ENCODE measurements around the gene SOS1.

DNA sequence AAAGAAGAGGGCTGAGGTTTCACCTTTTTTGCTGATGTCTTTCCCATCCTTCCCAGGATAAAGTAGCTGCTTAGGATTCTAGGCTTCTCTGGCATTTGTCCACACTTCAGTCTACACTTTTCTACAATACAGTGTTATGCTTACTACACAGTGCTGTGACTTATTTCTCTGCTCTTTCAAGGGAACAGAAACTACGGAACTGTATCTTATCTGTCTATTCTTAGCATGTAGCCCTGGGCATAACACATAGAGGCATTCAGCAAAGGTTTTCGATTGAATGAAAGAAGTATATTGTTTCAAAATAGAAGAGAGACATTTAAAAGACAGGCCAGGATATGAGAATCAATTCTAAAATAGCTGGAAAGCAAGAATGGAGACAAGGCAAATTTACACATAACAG lies 120.3 kb downstream of the SOS1 start:
- no peak for TF ChIP-seq POLR2AphosphoS5 (IDR thresholded peaks at IDR 0.05; ENCODE audit: insufficient read depth, low read depth, low read length)
- TF ChIP-seq, protein P1, sequence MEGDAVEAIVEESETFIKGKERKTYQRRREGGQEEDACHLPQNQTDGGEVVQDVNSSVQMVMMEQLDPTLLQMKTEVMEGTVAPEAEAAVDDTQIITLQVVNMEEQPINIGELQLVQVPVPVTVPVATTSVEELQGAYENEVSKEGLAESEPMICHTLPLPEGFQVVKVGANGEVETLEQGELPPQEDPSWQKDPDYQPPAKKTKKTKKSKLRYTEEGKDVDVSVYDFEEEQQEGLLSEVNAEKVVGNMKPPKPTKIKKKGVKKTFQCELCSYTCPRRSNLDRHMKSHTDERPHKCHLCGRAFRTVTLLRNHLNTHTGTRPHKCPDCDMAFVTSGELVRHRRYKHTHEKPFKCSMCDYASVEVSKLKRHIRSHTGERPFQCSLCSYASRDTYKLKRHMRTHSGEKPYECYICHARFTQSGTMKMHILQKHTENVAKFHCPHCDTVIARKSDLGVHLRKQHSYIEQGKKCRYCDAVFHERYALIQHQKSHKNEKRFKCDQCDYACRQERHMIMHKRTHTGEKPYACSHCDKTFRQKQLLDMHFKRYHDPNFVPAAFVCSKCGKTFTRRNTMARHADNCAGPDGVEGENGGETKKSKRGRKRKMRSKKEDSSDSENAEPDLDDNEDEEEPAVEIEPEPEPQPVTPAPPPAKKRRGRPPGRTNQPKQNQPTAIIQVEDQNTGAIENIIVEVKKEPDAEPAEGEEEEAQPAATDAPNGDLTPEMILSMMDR (IDR thresholded peaks at IDR 0.05; ENCODE audit: extremely low read depth in 1 of 2, insufficient read depth in 1 of 2, low read depth in 1 of 2, low read length in 2 of 2), result no peak
- no peak for TF ChIP-seq POLR2A (IDR thresholded peaks at IDR 0.05; ENCODE audit: low read depth, low read length)
